Natural killer cell treated with Interleukin-12 subunit alpha and Interleukin-12 subunit beta and Interleukin-15 and Interleukin-18, amount 100 ng/mL, for 72 hours (primary cell): ENCODE measurements around the gene ADAM10. TPM values are rescaled to one million over a fixed set of nuclear protein-coding genes. Genes with fewer than 3 reads are reported as not detected.
A peak's percentile ranks its signal among the peaks of the same experiment; 100 is the strongest.

Experiments
- ATAC-seq, 2 donors: fragments of 150-1000 bp; cut with Tn5 transposase in 1 of 2; sonication (Bioruptor Pico), chemical (Tn5 transposase) in 1 of 2; 2 replicates each; pipeline ENCODE4 v1.10.0; 2021
- DNase-seq: peaks from one replicate; pipeline ENCODE4 v3.0.0; 2022; ENCODE audit warnings: low spot score
- H3K27ac Mint-ChIP-seq, 2 donors: 1 replicate in 1 of 2; 2 replicates in 1 of 2; pipeline ENCODE4 v1.8.0; 2022; ENCODE audit warnings: mixed read lengths in 2 of 2, mild to moderate bottlenecking in 1 of 2, moderate library complexity in 1 of 2
- H3K27me3 Mint-ChIP-seq, 2 donors: 1 replicate in 1 of 2; 2 replicates in 1 of 2; pipeline ENCODE4 v1.8.0; 2022; ENCODE audit warnings: mixed read lengths in 2 of 2
- H3K36me3 Mint-ChIP-seq: one replicate; pipeline ENCODE4 v1.8.0; 2022; ENCODE audit warnings: mixed read lengths
- H3K4me1 Mint-ChIP-seq, 2 donors: 1 replicate in 1 of 2; 2 replicates in 1 of 2; pipeline ENCODE4 v1.8.0; 2022; ENCODE audit warnings: low read depth in 2 of 2, mixed read lengths in 2 of 2, mild to moderate bottlenecking in 1 of 2
- H3K4me3 Mint-ChIP-seq: one replicate; pipeline ENCODE4 v1.8.0; 2022; ENCODE audit warnings: mixed read lengths
- H3K9me3 Mint-ChIP-seq: 2 replicates; pipeline ENCODE4 v1.8.0; 2022; ENCODE audit warnings: mixed read lengths
- total RNA-seq, 2 donors: library from RNA; stranded (reverse); gene quantifications; one replicate each; pipeline ENCODE4 v1.2.3, GENCODE V29; 2022

ADAM10 gene
- total RNA-seq, 2 donors from 2014 or later: 89.9 to 122 TPM

DNA sequence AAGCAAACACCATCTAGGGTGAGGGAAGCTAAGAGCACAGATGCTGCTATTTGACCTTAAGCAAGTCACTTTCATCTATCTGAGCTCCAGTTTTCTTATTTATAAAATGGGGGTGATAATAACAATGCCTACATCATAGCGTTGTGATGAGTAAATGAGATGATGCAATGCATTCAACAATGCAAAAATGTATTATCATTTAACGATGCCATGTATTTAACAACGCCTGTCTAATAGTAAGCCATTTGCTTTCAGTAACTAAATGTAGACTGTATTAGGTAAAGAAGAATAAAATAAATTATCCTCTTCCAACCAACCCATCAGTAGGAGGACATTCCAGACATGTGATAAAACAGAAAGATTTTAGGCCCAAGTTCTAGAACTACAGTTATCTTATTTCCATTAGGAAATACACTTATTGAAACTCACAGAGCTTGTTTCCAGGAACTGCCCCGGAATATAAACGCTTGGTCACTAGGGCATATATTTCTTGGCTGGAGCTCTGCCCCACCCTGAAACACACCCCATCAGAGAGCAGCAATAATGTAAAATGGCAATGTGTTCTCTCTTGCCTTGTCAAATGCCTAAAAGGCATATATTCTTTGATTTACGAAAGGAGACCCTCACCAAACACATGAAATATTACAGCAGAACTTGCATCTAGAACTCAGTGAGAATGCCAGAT lies 189.5 kb downstream of the ADAM10 start:
- Mint-ChIP-seq H3K4me3 (no peak overlapping the region), H3K9me3 (no peaks in the 10 kb centered on the region), H3K27me3 (peaks cover 1 to 4% of the 10 kb centered on the region in 2 donors), H3K27ac (no peak overlapping the region), H3K36me3 (no peaks in the 10 kb centered on the region), H3K4me1 (peaks cover 0 to 13% of the 10 kb centered on the region in 2 donors)
- no peak for DNase-seq
- ATAC-seq: no peak

DNA sequence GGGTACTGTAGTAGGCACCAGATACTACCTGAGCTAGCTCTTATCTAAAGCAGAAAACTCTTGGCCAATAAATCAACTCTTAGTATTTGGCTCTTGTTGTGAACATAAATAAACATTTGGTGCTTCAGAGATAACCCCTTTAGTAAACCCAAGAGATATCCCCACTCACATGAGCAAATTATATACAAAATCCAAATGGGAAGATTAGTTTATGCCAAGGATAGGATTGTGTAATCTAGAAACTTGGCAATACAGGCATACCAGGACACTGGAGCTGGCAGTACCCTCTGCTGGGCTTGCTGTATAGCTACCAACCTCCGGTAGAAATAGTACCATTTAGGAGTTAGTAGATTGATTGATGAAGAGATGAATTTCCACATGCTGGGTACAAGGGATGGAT lies 190.7 kb downstream of the ADAM10 start:
- ATAC-seq: no peak
- peaks cover 5 to 8% of the 10 kb centered on the region in 2 donors for H3K27me3 Mint-ChIP-seq
- H3K4me1 Mint-ChIP-seq: peaks cover 1 to 15% of the 10 kb centered on the region in 2 donors
- no peak overlapping the region for H3K4me3 Mint-ChIP-seq
- H3K36me3 Mint-ChIP-seq: no peaks in the 10 kb centered on the region
- no peak overlapping the region for H3K27ac Mint-ChIP-seq
- DNase-seq: no peak
- H3K9me3 Mint-ChIP-seq: no peaks in the 10 kb centered on the region

DNA sequence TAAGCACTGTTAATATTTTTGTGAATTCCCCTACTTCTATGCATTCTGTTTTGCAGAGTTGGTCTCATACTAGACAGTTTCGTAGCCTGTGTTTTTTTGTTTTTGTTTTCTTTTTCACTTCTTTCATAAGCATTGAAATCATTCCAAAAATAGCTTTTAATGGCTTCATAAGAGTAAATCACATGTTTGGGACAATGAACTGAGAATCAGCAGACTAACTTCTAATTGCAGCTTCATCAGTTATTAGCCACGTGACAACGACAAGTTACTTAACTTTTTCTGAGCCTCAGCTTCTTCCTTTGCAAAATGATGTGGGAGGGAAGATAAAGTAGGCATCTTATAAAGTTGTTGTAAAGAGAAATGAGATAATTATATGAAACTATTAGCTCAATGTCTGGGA lies 193.0 kb downstream of the ADAM10 start:
- no peak overlapping the region for H3K27ac Mint-ChIP-seq
- peaks cover 19 to 29% of the 10 kb centered on the region in 2 donors for H3K4me1 Mint-ChIP-seq
- H3K4me3 Mint-ChIP-seq: no peak overlapping the region
- no peaks in the 10 kb centered on the region for H3K9me3 Mint-ChIP-seq
- ATAC-seq: no peak
- DNase-seq: no peak
- peaks cover 7 to 8% of the 10 kb centered on the region in 2 donors for H3K27me3 Mint-ChIP-seq
- no peaks in the 10 kb centered on the region for H3K36me3 Mint-ChIP-seq

DNA sequence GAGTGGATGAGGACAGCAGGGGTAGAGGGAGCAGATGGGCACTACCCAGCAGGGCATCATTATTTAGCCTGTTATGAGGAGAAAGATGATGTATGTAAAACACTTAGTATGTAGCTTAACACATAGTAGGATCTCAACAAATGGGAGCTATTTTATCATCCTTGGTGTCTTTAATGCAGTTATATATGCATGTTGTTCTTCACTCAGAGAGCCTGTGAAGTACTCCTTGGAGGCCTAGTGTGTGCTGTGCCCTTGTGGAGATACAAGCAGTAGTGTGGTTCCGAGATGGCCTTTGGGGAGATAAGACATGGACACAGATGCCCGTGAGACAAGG lies 193.5 kb downstream of the ADAM10 start:
- H3K9me3 Mint-ChIP-seq: no peaks in the 10 kb centered on the region
- no peak for ATAC-seq
- no peaks in the 10 kb centered on the region for H3K36me3 Mint-ChIP-seq
- H3K4me3 Mint-ChIP-seq: no peak overlapping the region
- H3K27me3 Mint-ChIP-seq: peaks cover 7 to 8% of the 10 kb centered on the region in 2 donors
- H3K27ac Mint-ChIP-seq: no peak overlapping the region
- H3K4me1 Mint-ChIP-seq: peaks cover 25 to 31% of the 10 kb centered on the region in 2 donors
- DNase-seq: no peak

DNA sequence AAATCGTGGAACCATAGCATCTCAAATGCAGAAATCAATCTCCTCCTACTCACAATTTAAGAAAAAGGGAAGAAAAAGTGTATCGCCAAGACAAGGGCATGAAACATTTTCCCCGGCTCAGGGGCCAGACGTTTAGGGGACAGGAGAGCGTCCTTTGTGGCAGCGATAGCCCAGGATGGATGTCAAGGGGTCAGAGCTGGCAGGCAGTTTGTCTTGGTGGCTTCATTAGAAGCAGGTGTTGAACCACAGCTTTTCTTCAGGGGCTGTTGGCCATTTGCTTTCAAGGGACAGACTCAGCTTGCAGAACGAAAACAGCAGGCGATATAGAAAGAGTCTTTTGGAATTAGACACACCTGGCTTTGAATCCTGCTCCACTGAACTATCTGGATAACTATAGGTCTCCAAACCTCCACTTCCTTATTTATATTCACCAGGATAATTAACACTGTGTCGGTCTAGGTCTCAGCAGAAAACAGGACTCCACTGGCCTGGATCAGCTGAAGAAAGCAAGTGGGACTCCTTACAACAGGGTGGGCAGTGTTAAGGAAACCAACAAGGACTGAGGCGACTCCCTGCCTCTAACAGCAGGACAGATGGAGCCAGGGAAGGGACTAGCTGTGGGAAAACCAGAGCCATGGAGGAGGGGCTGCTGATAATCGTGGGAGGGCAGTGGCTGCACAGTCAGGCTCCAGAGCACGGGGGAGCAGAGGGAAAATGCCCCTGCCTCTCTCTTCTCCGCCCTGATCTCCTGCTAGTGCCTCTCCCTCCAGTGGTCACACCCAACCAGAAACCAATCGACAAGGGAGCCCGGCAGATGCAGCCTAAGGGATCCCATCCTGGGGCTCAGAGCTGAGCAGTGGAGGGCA lies 194.1 kb downstream of the ADAM10 start:
- DNase-seq (no peak), ATAC-seq (no peak)
- no peaks in the 10 kb centered on the region for H3K36me3 Mint-ChIP-seq
- H3K4me1 Mint-ChIP-seq: peaks cover 28 to 34% of the 10 kb centered on the region in 2 donors
- peaks cover 7 to 8% of the 10 kb centered on the region in 2 donors for H3K27me3 Mint-ChIP-seq
- no peak overlapping the region for H3K4me3 Mint-ChIP-seq
- no peaks in the 10 kb centered on the region for H3K9me3 Mint-ChIP-seq
- H3K27ac Mint-ChIP-seq: no peak overlapping the region

DNA sequence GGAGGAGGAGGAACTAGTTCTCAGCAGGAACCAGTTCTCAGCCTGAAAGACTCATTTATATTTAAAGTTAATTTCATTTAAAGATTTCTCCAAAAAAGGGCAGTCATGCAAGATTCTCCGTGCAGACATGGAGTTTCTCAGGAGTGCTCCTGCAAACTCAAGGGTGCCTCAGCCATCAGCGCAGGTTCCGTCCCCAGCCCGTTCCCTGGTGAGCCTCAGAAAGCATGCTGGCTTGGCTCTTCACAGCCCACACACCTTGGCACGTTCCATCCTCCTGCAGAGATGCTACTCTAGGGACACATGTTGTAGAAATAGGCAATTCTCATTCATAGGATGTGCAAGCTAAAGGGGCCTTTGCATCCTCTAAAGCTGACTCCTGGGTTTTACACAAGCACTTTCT lies 194.7 kb downstream of the ADAM10 start:
- DNase-seq (no peak), ATAC-seq (no peak)
- H3K36me3 Mint-ChIP-seq: no peaks in the 10 kb centered on the region
- H3K27ac Mint-ChIP-seq: no peak overlapping the region
- H3K4me3 Mint-ChIP-seq: no peak overlapping the region
- peaks cover 34 to 38% of the 10 kb centered on the region in 2 donors for H3K4me1 Mint-ChIP-seq
- peaks cover 7 to 8% of the 10 kb centered on the region in 2 donors for H3K27me3 Mint-ChIP-seq
- H3K9me3 Mint-ChIP-seq: no peaks in the 10 kb centered on the region

DNA sequence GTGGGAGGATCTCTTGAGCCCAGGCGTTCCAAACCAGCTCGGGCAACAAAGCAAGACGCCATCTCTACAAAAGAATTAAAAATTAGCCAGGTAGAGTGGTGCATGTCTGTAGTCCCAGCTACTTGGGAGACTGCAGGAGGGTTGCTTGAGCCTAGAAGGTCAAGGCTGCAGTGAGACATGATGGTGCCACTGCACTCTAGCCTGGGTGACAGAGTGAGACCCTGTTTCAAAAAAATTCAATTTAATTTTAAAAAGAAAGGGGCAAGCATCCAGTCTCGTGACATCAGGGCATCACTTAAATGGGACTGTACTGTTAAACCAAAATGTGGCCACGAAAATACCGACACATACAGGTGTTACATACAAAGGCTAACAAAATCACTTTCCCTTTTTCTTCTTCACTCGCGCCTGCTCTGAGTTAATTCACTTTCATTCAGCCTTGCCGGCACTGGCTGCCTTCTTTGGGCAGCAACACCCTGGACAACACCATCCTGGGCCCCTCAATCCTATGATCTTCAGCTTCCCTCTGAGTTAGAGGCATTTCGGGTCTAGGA lies 196.1 kb downstream of the ADAM10 start:
- H3K4me3 Mint-ChIP-seq: no peak overlapping the region
- DNase-seq: no peak
- peak in 1 of 2 donors; percentile 32 for ATAC-seq
- H3K36me3 Mint-ChIP-seq: no peaks in the 10 kb centered on the region
- H3K27ac Mint-ChIP-seq: peak overlapping the region in 1 of 2 donors; percentile 74
- peaks cover 34 to 41% of the 10 kb centered on the region in 2 donors for H3K4me1 Mint-ChIP-seq
- no peaks in the 10 kb centered on the region for H3K9me3 Mint-ChIP-seq
- peaks cover 7 to 8% of the 10 kb centered on the region in 2 donors for H3K27me3 Mint-ChIP-seq

DNA sequence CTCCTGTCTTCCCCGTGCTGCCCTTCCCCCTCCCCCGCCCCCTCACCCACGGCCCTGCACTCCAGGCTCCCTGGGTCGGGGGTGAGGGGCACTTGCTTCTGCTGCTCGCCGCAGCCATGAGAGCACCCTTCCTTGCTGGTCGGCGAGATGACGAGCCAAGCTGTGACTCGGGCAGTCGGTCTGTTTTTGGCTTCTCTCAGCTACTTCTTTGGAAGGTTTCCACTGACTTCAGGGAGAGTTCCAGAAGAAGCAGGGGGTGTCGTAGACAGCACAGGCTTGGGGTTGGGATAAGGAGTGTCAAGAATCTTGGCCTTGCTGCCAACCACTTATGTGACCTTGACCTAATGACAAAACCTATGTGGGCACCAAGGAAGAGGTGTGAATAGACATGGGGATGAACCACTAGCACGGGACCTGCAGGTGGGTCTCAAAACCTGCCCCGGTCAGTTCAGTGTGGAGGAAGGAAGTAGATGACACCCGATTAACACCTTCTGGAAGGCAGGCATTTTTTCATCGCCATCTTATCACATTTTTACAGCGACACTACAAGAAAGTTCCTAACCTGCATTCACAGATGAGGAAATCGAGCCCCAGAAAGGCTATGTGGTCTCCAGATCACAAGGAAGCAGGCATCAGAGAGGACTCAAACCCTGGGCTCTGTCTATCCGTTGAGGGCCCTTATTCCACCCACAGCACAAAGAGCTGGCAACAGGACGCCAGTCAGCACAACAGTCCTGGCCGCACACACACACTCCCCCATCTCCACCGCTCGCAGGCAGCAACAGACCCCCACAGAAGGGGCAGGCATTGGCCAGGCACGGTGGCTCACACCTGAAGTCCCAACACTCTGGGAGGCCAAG lies 196.8 kb downstream of the ADAM10 start:
- peaks cover 7 to 8% of the 10 kb centered on the region in 2 donors for H3K27me3 Mint-ChIP-seq
- no peak overlapping the region for H3K4me3 Mint-ChIP-seq
- peak overlapping the region in 1 of 2 donors; percentile 74 for H3K27ac Mint-ChIP-seq
- ATAC-seq (no peak), DNase-seq (no peak)
- peaks cover 34 to 44% of the 10 kb centered on the region in 2 donors for H3K4me1 Mint-ChIP-seq
- no peaks in the 10 kb centered on the region for H3K9me3 Mint-ChIP-seq
- no peaks in the 10 kb centered on the region for H3K36me3 Mint-ChIP-seq

DNA sequence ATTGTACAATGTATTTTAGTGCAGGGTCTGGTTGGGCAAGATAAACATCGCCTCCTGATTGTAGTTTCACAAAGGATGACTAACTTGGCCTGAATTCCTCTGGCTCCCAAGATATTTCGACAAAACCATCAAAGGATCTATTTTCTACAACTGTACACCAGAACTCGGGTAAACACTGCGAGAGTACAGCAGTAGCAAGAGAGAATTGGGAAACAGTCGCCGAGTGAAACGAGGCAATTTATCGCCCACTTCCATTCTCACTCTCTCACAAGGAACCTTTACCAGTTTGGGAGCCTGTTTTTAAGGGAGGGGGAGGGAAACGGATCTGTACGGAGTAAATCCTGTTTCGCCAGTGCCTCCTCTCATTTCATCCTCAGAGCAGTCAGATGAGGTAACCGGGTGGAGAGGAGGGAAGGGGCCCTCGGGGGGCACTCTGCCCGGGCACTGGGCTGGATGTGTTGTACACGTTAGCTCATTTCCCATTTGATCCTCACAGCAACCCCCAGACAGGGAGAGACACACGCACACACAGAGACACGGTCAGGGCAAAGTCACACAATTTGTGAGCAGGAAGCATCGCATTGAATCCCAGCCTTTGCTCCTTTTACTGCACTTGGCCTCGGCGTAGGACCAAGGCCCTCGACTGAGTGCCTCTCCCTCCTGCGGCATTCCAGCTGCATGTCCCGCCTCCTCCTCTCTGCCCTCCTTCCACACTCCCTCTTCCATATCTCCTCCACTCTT lies 197.6 kb downstream of the ADAM10 start:
- H3K36me3 Mint-ChIP-seq: no peaks in the 10 kb centered on the region
- peak overlapping the region; percentile 15 for H3K4me3 Mint-ChIP-seq
- no peak for ATAC-seq
- peak overlapping the region; percentile 53 to 74 for H3K27ac Mint-ChIP-seq
- peaks cover 7 to 8% of the 10 kb centered on the region in 2 donors for H3K27me3 Mint-ChIP-seq
- peaks cover 36 to 47% of the 10 kb centered on the region in 2 donors for H3K4me1 Mint-ChIP-seq
- no peak for DNase-seq
- no peaks in the 10 kb centered on the region for H3K9me3 Mint-ChIP-seq

DNA sequence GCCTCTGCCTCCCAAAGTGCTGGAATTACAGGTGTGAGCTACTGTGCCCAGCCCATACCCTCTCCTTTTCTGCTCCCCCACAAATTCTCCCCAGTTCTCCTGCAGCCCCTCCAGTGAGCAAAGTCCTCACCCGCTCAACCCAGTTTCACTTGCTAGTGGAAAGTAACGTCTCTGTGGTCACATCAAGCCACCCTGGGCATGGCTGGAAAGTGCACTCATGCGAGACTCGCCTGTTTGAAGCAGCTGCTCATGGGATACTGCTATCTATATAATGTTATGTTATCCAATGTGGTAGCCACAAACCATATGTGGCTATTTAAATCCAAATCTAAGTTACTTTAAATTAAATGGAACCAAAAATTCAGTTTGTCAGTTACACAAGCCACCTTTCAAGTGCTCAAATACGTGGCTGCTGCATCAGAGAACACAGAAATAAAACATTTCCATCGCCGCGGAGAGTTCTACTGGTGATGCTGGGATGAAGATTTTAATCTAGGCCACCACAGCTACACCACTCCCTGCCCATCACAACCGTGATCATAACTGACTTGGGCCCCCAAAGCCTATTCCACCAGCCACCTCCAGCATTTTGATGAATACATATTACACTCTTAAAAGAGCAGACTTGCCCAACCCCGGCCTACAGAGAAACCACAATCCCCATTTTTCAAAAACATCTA lies 198.3 kb downstream of the ADAM10 start:
- no peak for ATAC-seq
- DNase-seq: no peak
- Mint-ChIP-seq H3K27me3 (peaks cover 7 to 8% of the 10 kb centered on the region in 2 donors), H3K4me3 (peak overlapping the region; percentile 15), H3K9me3 (no peaks in the 10 kb centered on the region), H3K36me3 (no peaks in the 10 kb centered on the region), H3K27ac (peak overlapping the region; percentile 53 to 74), H3K4me1 (peaks cover 43 to 54% of the 10 kb centered on the region in 2 donors)

DNA sequence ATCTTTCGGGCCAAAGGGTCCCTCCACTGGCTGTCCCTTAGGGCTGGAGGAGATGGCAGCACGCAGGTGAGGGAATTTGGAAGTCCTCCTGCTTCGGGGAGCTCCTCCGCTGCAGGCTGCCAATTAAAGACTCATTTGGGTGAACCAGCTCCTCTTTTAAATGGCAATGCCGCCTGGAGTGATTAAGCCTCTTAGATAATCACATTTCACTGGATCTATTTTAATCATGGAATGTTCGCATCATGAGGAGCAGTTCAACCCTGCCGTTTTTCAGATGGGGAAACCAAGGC lies 199.8 kb downstream of the ADAM10 start:
- no peaks in the 10 kb centered on the region for H3K9me3 Mint-ChIP-seq
- ATAC-seq: no peak
- peaks cover under 1 to 2% of the 10 kb centered on the region in 2 donors for H3K27me3 Mint-ChIP-seq
- no peak for DNase-seq
- H3K27ac Mint-ChIP-seq: peak overlapping the region in 1 of 2 donors; percentile 19
- peaks cover 55 to 62% of the 10 kb centered on the region in 2 donors for H3K4me1 Mint-ChIP-seq
- H3K4me3 Mint-ChIP-seq: no peak overlapping the region
- H3K36me3 Mint-ChIP-seq: no peaks in the 10 kb centered on the region

DNA sequence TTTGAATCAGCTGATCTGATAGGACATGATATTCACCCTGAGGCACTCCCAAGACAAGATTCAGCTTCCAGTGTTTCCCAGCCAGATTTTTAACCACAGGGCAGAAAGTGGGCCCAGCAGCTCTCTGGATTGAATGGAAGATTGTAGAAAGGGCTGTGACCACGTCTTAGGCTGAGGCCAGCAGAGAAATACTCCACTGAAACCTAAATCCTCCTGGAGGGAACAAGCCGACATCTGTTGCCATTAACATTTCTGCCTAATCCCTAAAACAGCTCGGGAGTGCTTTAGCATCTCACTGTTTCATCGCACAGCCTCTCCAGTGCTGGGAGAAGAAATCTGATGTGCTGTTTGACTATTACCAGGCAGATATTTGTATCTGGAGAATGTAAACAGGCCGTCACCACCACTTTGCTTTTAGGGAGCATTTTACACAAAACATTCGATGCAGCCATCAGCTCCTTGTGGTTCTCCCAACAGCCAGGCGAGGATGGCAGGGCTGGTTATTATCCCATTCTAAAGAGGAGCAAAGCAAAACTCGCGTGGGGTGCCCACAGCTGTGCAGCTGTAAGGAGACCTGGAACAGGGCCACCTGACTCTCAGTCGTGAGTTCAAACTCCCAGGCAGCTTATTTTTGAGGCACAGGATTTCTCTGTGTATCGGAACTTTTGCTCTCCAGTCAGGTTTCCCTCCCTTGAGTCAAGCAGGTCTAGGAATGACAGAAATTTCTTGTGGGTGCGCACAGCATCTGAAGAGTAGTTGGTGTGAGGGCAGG lies 200.3 kb downstream of the ADAM10 start:
- no peak overlapping the region for H3K4me3 Mint-ChIP-seq
- peaks cover 0 to 2% of the 10 kb centered on the region in 2 donors for H3K27me3 Mint-ChIP-seq
- DNase-seq (no peak), ATAC-seq (no peak)
- H3K4me1 Mint-ChIP-seq: peaks cover 57 to 65% of the 10 kb centered on the region in 2 donors
- peak overlapping the region in 1 of 2 donors; percentile 67 for H3K27ac Mint-ChIP-seq
- H3K9me3 Mint-ChIP-seq: no peaks in the 10 kb centered on the region
- no peaks in the 10 kb centered on the region for H3K36me3 Mint-ChIP-seq
